T-helper 1 cell treated with Interleukin-12 subunit alpha and Interleukin-12 subunit beta and Interleukin-4 antibody, amounts not matched to agents 30 ng/mL and 1 ng/mL, for 36 hours (primary cell): Measurements from ENCODE around the gene KLHL18. TPM values are rescaled to one million over a fixed set of nuclear protein-coding genes. Genes with fewer than 3 reads are reported as not detected.
"Not testable (repeated sequence)": the region's sequence is repeated elsewhere in the genome, so short reads cannot be mapped to it uniquely, and the experiment has no call there.

Experiments
- intact Hi-C: fragments of 100-400 bp; cut with micrococcal nuclease; formaldehyde crosslinking; loops from one replicate; pipeline ENCODE4 v1.15.1; 2024
- total RNA-seq: library from RNA; stranded (reverse); gene quantifications from 2 replicates; pipeline ENCODE4 v1.2.3, GENCODE V29; 2022

The KLHL18 gene
- total RNA-seq, 1 donor from 2014 or later, result 28.2 TPM

- intact Hi-C loops, result no loop called here
Observed at GRCh38 chr3:47273564-47273963, 9.2 kb upstream of the KLHL18 start.

- intact Hi-C loops, result no loop called here
Observed at GRCh38 chr3:47274652-47275051, 8.1 kb upstream of the KLHL18 start.

- intact Hi-C loops, result no loop called here
Observed at GRCh38 chr3:47276558-47276957, 6.2 kb upstream of the KLHL18 start.

DNA sequence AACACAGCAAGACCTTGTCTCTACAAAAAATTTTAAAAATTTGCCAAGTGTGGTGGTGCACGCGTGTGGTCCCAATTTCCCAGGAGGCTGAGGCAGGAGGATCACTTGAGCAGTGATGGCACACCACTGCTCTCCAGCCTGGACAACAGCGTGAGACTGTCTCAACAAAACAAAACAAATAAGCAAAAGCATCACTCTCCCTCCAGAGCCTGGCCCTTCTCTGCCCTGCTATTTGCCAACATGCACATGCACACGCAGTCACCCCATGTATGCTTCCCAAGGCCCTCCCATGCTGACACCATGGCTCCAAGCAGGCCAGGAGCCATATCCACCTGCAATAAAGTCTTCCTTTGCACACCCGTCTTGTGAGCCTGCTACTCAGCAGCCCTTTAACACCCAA lies 2.2 kb upstream of the KLHL18 start:
- intact Hi-C loops, result loop anchor here (5.0 to 10.0 kb wide), 3 partner anchors 197 to 1434 kb away; partner anchors contain the start of genes IP6K2 and SCAP

GRCh38 chr3:47283193-47283537 lies 421 bp downstream of the KLHL18 start:
- intact Hi-C loops, result loop anchor here (2.0 to 10.0 kb wide), 6 partner anchors 194 to 1594 kb away; partner anchors contain the start of genes IP6K2, SACM1L and SCAP

DNA sequence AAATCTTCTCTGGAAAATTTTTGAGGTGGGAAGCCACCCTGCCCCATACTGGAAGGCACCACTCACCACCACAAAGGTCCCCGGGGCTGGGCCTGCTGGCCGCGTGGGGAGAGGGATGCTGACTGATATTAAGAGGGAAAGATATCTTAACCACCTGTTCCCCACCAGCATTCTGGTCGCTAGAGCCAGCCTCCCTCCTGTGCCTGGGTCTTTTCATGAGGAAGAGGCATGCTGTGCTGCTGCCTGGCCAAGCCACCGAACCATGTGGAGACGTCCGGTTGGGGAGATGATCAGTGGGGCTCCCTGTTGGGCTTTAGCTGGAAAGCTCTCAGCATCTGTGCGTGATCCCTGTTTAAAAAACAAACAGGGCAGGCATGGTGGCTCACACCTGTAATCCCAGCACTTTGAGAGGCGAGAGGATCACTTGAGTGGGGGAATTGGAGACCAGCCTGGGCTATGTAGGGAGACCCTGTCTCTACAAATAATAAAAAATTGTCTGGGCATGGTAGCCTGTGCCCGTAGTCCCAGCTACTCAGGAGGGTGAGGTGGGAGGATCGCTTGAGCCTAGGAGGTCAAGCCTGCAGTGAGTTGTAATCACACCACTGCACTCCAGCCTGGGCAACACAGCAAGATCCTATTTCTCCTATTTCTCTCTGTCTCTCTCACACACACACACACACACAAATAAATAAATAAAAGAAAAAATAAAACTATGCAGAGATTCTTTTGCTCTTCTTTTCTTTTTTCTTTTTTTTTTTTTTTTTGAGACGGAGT lies 1.0 kb downstream of the KLHL18 start:
- intact Hi-C loops, result loop anchor here (2.0 to 10.0 kb wide), 6 partner anchors 194 to 1595 kb away; partner anchors contain the start of genes IP6K2, SACM1L and SCAP

- intact Hi-C loops, result loop anchor here (10.0 kb wide), 1 partner anchor 1426 kb away; the partner anchor contains the start of gene IP6K2
Observed at GRCh38 chr3:47288966-47289910, 6.5 kb downstream of the KLHL18 start.

GRCh38 chr3:47291158-47291753 lies 8.5 kb downstream of the KLHL18 start:
- intact Hi-C loops, result no loop called here

DNA sequence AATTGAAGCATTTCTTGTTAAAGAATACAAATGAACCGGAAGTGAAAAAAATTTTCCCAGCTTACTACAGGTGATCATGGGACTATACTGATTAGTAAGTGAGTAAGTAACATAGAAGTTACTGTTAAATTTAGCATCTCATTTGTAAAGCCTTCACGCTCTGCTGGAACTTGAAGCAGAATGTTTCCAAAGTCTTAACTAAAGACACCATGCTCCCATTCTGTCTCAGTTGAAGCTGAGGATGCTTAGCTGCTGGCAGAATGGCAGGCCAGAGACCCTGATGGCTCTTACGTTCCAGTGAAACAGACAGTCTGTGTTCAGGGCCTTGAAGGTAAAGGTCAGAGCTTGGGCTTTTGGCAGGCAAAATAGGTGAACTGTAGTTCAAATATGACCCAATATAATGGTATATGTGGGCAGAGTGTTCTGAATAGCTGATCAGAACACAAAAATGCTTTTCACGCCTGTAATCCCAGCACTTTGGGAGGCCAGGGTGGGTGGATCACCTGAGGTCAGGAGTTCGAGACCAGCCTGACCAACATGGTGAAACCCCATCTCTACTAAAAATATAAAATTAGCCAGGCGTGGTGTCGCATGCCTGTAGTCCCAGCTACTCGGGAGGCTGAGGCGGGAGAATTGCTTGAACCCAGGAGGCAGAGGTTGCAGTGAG lies 9.1 kb downstream of the KLHL18 start:
- intact Hi-C loops, result not testable (repeated sequence)

GRCh38 chr3:47293822-47294221 lies 11.1 kb downstream of the KLHL18 start:
- intact Hi-C loops, result no loop called here

DNA sequence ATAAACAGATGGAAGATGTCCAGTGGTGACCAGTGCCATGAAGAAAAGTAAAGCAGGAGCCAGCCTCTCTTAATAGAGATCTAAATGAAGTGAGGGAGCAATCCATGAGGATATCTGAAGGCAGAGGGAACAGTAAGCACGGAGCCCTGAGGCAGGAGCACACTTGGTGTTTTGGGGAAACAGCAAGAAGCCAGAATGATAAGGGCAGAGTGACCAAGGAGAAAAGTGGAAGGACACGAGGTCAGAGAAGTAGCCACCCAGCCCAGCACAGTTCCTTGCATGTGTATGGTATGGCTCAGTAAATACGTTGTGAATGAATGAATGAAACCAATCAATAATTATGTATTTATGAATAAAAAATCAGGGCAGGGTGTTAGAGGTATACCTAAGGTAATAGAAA lies 11.6 kb downstream of the KLHL18 start:
- intact Hi-C loops, result no loop called here

DNA sequence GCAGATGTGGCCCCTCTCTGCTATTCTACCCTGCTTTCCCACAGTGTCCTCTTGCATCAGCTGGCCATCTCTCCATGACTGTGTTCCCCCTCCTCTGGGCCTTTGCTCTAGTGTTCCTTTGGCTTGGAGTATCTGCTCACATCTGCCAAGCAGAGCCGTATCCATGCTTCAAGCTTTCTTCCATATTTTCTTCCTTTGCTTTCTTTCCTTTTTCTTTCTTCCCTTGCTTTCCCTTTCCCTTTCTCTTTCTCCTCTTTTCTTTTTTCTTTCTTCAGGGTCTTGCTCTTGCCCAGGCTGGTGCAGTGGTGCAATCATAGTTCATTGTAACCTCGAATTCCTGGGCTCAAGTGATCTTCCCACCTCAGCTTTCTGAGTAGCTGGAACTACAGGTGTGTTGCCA lies 12.6 kb downstream of the KLHL18 start:
- intact Hi-C loops, result no loop called here

- intact Hi-C loops, result no loop called here
Observed at GRCh38 chr3:47295976-47296375, 13.2 kb downstream of the KLHL18 start.

GRCh38 chr3:47296562-47297302 lies 14.0 kb downstream of the KLHL18 start:
- intact Hi-C loops, result no loop called here

- intact Hi-C loops, result no loop called here
Observed at GRCh38 chr3:47298439-47298838, 15.7 kb downstream of the KLHL18 start.

DNA sequence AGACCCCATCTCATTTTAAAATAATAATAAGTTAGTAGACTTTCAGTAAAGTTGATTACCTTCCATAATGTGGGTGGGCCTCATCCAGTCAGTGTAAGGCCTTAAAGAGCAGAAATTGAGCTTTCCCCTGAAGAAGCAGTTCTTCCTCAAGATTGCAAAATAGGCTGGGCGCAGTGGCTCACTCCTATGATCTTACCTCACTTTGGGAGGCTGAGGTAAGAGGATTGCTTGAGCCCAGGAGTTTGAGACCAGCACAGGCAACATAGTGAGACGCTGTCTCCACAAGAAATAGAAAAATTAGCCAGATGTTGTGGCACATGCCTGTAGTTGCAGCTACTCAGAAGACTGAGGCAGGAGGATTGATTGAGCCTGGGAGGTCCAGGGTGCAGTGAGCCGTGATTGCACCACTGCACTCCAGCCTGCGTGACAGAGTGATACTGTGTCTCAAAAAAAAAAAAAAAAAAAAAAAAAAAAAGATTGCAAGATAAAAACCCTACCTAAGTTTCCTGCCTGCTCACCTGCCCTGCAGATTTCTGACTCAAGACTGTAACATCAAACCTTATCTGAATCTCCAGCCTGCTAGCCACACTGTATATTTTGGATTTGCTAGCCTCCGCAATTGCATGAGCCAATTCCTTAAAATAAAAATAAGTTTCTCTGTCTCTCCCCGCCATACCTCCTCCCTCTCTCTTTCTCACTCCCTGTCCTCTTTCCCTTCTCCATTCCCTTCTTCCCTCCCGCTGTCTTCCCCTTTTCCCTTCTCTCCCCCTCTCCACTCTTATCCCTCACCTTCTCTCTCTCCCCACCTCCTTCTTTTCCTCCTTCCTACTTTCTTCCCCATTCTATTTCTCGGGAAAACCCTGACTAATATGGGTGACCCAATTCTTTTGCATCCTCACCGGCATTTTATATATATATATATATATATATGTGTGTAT lies 16.9 kb downstream of the KLHL18 start:
- intact Hi-C loops, result no loop called here

DNA sequence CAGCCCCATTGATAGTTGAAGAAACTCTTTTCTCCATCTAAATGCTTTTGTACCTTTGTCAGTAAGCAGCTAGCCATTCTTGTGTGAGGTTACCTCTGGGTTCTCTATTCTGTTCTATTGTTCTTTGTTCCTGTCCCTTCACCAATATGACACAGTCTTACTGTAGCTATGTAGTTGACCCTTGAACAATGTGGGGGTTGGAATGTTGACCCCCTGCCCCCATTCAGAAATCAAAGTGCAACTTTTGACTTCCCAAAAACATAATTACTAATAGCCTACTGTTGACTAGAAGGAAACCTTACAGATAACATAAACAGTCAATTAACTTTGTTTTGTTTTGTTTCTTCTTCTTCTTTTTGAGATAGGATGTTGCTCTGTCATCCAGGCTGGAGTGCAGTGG lies 18.7 kb downstream of the KLHL18 start:
- intact Hi-C loops, result no loop called here

- intact Hi-C loops, result no loop called here
Observed at GRCh38 chr3:47306022-47306421, 23.3 kb downstream of the KLHL18 start.

GRCh38 chr3:47309231-47309630 lies 26.5 kb downstream of the KLHL18 start:
- intact Hi-C loops, result not testable (repeated sequence)
